22Rv1 (cell line): ENCODE data around the gene KYAT1.
"Not testable (repeated sequence)": the region's sequence is repeated elsewhere in the genome, so short reads cannot be mapped to it uniquely, and the experiment has no call there.

Source experiments
- H3K27ac ChIP-seq: fragments of 450-650 bp; 2 replicates; pipeline ENCODE4 v1.5.1; 2017
- CTCF ChIP-seq: fragments of 450-650 bp; IDR thresholded peaks from 2 replicates; pipeline ENCODE4 v1.5.1; 2017; ENCODE audit warnings: mild to moderate bottlenecking
- ZFX ChIP-seq: fragments of 450-650 bp; IDR thresholded peaks from 2 replicates; pipeline ENCODE4 v1.6.1; 2017; ENCODE audit warnings: antibody characterized with exemption, borderline replicate concordance

KYAT1 gene

GRCh38 chr9:128807827-128808226 lies 73.9 kb downstream of the KYAT1 start:
- H3K27ac ChIP-seq = no peak overlapping the region
- TF ChIP-seq CTCF (no peak), ZFX (no peak)

- TF ChIP-seq ZFX = no peak
- TF ChIP-seq CTCF = no peak
- H3K27ac ChIP-seq = no peak overlapping the region
Observed at GRCh38 chr9:128805661-128806060, 76.1 kb downstream of the KYAT1 start.

GRCh38 chr9:128802482-128802881 lies 79.3 kb downstream of the KYAT1 start:
- peak overlapping the region; percentile 42 for H3K27ac ChIP-seq

DNA sequence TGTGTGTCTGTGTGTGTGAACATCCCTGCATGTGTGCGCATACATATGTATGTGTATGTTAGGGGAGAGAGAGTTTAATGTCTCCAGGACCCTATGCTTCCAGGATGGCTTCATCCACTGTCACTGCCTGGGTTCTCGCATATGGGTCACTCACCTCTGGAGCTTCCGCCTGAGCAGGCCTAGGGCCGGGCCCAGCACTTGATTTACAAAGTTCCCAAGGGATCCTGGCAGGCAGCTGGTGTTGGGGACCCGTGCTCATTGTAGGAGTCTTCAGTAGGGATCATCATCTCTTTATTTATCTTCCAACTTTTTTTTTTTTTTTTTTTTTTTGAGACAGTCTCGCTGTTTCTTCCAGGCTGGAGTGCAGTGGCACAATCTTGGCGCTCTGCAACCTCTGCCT lies 81.7 kb downstream of the KYAT1 start:
- TF ChIP-seq ZFX (no peak), CTCF (no peak)
- H3K27ac ChIP-seq = no peak overlapping the region

More at GRCh38 chr9:128802482-128802881, 79.3 kb downstream of the KYAT1 start:
- TF ChIP-seq CTCF = peak; percentile 19; the same call in 1 of the 2 replicates
- no peak for TF ChIP-seq ZFX

DNA sequence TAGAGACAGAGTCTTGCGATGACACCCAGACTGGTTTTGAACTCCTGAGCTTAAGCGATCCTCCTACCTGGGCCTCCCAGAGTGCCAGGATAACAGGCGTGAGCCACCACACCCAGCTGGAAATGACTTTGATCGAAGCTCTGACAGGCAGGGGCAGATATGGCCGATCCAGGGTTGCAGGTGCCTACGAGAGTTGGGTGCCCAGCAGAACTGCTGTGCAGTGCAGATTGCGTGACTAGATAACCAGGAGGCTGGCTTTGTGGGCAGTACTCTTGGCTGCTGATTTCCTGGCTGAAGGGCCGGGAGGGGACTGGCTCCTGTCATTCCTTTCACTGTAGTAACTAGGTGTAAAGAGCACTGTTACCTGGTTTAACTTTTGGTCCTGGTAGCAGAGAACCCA lies 82.9 kb downstream of the KYAT1 start:
- H3K27ac ChIP-seq = no peak overlapping the region
- no peak for TF ChIP-seq CTCF

DNA sequence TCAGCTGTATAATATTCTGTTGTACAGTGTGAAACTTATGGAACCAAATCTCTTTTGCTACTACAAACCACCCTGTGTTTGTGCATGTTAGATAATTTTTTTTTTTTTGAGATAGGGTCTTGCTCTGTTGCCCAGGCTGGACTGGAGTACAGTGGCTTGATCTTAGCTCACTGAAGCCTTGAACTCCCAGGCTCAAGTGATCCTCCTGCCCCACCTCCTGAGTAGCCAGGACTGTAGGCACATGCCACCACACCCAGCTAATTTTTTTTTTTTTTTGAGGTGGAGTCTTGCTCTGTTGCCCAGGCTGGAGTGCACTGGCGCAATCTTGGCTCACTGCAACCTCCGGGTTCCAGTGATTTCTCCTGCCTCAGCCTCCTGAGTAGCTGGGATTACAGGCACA lies 86.8 kb downstream of the KYAT1 start:
- not testable (repeated sequence) for H3K27ac ChIP-seq

DNA sequence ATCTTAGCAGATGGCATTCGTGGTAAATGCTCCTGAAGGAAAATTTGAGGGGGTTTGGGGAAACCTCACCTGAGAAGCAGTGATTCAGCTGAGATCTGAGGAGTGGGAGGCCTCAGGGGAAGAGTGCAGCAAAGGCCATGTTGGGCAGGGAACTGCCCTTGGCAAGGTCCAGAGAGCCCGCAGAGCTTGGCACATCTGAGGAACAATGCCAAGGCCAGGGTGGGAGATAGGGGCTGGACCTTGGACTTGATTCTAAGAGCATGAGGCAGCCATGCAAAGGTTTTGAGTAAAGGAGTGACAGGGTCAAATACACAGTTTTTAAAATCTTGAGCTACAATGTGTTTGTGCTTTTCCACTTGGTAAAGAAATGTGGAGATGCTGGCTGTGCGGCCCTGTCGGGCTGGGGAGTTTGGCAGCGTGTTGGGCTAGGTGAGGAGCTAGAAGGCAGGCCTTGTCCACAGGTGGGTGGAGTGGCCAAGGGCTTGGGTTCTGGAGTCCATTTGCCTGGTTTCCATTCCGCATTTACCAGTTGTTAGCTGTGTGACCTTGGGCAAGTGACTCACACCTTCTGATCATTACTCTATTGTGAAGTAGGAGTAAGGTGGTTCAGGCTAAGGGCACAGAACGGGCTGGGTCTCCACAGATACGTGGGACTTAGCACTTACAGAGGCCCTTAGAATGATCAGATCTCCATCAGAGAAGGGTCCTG lies 88.6 kb downstream of the KYAT1 start:
- TF ChIP-seq CTCF (no peak), ZFX (no peak)
- H3K27ac ChIP-seq = no peak overlapping the region

DNA sequence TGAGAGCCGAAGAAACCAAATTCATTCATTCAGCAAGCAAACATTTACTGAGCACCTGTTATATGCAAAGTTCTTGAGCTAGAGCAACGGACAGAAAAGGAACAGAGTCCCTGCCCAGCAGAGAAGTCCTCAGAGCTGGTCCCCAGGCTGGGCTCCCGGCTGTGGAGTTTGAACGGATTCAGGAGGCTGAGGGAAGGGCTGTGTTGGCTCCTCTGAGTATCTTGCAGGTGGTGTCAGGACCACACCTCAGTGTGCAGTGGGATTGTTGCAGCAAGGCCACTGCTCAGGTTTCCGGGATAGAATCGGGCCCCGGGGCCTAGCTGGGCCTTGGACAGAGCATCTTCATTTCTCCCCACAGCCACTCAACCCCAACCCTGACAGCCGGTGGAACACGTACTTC lies 89.6 kb downstream of the KYAT1 start:
- H3K27ac ChIP-seq = no peak overlapping the region
- TF ChIP-seq ZFX (no peak), CTCF (no peak)
